Measurements from ENCODE around the gene EFNB3. TPM values are rescaled to one million over a fixed set of nuclear protein-coding genes. Genes with fewer than 3 reads are reported as not detected.
A peak's percentile ranks its signal among the peaks of the same experiment; 100 is the strongest.

The EFNB3 gene, protein sequence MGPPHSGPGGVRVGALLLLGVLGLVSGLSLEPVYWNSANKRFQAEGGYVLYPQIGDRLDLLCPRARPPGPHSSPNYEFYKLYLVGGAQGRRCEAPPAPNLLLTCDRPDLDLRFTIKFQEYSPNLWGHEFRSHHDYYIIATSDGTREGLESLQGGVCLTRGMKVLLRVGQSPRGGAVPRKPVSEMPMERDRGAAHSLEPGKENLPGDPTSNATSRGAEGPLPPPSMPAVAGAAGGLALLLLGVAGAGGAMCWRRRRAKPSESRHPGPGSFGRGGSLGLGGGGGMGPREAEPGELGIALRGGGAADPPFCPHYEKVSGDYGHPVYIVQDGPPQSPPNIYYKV
- not detected in 2 replicates for total RNA-seq (2014; rRNA removed; shearing (Covaris generic); ENCODE audit: low replicate concordance)

DNA sequence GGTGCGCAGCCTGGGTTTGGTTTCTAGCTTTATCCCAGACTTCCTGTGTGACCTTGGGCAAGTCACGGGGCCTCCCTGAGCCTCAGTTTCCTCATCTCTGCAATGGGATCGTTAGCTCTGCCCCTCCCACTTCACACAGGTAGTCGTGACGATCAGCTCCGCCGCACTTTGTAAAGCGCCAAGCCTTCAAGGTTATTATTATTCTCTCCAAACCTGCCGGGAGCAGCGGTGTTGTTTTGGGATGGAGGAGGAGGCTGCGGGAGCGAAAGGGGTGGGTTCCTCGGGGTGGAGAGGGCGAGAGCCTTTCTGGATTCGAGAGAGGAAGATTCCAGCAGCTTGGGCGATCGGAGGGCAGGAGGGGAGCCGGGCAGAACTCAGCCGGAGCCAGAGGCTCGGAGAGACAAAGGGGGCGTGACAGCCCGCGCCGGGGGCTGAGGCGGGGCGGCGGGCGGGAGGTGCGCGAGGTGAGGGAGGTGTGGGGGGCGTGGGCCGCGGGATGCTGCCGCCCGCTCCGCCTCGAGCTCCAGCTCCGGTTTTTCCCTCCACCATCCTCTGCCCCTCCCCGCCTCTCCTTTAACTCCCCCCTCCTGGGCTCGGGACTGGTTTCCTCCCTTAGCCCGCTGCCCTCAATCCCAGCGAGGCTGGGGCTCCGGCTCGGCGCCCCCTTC, at the start of gene EFNB3:
Gene EFNB3, plus strand, starts transcription at position 602 of the 668 bp plus-strand sequence. CDS start 397 bp downstream, outside the sequence.
- H2AFZ ChIP-seq (ENCODE audit: low read length) = no peak within 1 kb of the TSS
- no peak within 1 kb of the TSS for H3K4me2 ChIP-seq (ENCODE audit: low read depth, low read length, poor library complexity, severe bottlenecking)
- H3K27me3 ChIP-seq (ENCODE audit: low read length) = no peaks in the 10 kb centered on the region
- H3K27ac ChIP-seq (ENCODE audit: low read length) = no peak within 1 kb of the TSS
- H3K9me3 ChIP-seq (ENCODE audit: low read length) = no peaks in the 10 kb centered on the region
- no peaks in the 10 kb centered on the region for H4K20me1 ChIP-seq (ENCODE audit: insufficient read depth, low read depth, low read length)
- no peak within 1 kb of the TSS for H3K9ac ChIP-seq (ENCODE audit: low read length)
- H3K4me1 ChIP-seq (ENCODE audit: low read length) = peaks cover 4% of the 10 kb centered on the region; the same call in 1 of the 2 replicates
- H3K4me3 ChIP-seq (ENCODE audit: low read length) = no peak within 1 kb of the TSS
- DNase-seq = no peak
- H3K36me3 ChIP-seq (ENCODE audit: insufficient read depth, low read length) = no peaks in the 10 kb centered on the region
- H3K79me2 ChIP-seq (ENCODE audit: low read length) = no peaks in the 10 kb centered on the region
- no peaks in the 10 kb centered on the region for H3K9me2 ChIP-seq (replicated peaks; ENCODE audit: insufficient read depth, low read length)

DNA sequence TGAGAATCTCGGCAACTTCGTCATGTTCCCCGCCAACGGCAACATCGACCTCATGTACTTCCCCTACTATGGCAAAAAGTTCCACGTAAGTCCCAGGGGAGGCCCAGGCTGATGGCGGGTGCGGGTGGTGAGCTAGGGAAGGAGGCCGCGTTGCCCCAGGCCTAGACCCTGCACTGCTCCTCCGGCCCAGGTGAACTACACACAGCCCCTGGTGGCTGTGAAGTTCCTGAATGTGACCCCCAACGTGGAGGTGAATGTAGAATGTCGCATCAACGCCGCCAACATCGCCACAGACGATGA, 49.5 kb upstream of the EFNB3 start:
- Histone ChIP-seq H2AFZ (ENCODE audit: low read length) (no peak overlapping the region), H3K4me1 (ENCODE audit: low read length) (peaks cover 8% of the 10 kb centered on the region), H3K27ac (ENCODE audit: low read length) (no peak overlapping the region), H4K20me1 (ENCODE audit: insufficient read depth, low read depth, low read length) (0 out of 2 replicates have a peak, but pooled peaks cover 4% of the 10 kb centered on the region), H3K9ac (ENCODE audit: low read length) (no peak overlapping the region), H3K4me2 (ENCODE audit: low read depth, low read length, poor library complexity, severe bottlenecking) (no peak overlapping the region), H3K27me3 (ENCODE audit: low read length) (no peaks in the 10 kb centered on the region), H3K9me2 (replicated peaks; ENCODE audit: insufficient read depth, low read length) (no peaks in the 10 kb centered on the region), H3K9me3 (ENCODE audit: low read length) (no peaks in the 10 kb centered on the region), H3K4me3 (ENCODE audit: low read length) (no peak overlapping the region), H3K36me3 (ENCODE audit: insufficient read depth, low read length) (no peaks in the 10 kb centered on the region), H3K79me2 (ENCODE audit: low read length) (no peaks in the 10 kb centered on the region)
- peak; percentile 53 for DNase-seq

DNA sequence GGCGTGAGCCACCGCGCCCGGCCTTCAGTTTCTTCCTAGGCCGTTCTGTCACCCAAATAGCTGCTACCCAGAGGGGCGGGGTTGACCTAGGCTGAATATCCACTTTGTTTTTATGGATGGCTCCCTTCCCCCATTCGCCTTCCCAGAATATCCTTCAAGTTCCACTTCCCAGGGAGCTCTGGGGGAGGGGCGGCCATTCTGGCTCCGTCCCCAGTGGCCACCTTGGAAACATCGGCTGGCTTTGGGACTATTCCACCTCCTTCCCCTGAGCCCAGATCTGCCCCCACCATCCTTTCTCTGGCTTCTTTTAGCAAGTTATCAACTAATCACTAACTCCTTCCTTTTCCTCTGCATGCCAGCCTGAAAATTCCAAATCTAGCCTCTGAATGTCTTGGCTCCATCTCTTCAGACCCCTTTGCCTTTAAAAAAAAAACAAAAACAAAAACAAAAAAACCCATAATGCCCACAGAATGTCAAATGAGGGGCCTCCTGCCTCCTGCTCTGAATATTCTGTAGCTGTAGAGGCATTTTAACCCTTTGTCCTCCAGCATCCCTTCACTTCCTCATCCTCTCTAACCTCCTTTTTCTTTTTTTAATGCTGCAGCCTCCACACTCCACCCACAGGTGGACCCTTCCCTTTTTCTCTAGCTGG, 47.9 kb upstream of the EFNB3 start:
- Histone ChIP-seq H3K27me3 (ENCODE audit: low read length) (no peaks in the 10 kb centered on the region), H3K4me3 (ENCODE audit: low read length) (no peak overlapping the region), H3K9me2 (replicated peaks; ENCODE audit: insufficient read depth, low read length) (no peaks in the 10 kb centered on the region), H3K79me2 (ENCODE audit: low read length) (no peaks in the 10 kb centered on the region), H3K4me2 (ENCODE audit: low read depth, low read length, poor library complexity, severe bottlenecking) (no peak overlapping the region), H2AFZ (ENCODE audit: low read length) (no peak overlapping the region), H3K27ac (ENCODE audit: low read length) (no peak overlapping the region), H3K9me3 (ENCODE audit: low read length) (no peaks in the 10 kb centered on the region), H3K9ac (ENCODE audit: low read length) (no peak overlapping the region), H3K36me3 (ENCODE audit: insufficient read depth, low read length) (no peaks in the 10 kb centered on the region), H4K20me1 (ENCODE audit: insufficient read depth, low read depth, low read length) (no peaks in the 10 kb centered on the region), H3K4me1 (ENCODE audit: low read length) (no peaks in the 10 kb centered on the region)
- DNase-seq = no peak

DNA sequence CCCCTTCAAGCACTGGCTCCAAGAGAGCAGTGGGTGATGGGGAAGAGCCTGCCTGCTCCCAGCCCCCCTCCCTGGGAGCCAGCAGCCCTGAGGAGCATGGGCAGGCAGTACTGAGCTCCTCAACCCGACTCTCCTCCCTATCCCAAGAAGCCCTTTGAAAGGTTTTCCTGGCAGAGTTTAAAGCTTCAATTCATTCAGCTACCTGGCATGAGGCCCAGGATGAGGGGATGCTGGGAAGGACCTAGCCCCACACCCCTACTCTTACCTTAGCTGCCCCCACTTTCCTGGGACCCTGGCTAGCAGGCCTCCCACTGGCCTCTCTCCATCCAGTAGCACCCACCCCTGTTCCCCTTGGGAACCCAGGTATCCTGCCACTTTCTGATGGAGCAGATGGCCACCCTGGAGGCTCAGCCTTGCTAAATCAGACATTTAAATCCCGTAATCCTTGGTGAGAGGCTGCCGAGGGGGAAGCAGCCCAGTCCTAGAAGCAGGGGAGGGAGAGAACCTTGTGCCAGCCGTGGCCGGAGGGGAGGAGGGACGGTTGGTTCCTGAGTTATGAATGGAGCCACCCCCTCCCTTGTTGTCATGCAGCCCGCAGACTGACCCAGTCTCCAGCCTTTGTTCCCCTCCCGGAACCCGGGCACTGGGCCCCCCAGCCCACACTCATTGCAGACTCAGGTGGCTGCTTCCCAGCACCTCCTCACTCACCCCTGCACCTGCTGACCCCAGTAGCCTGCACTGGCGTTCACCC, 37.2 kb upstream of the EFNB3 start:
- no peak overlapping the region for H2AFZ ChIP-seq (ENCODE audit: low read length)
- H3K9me2 ChIP-seq (replicated peaks; ENCODE audit: insufficient read depth, low read length) = no peaks in the 10 kb centered on the region
- H3K36me3 ChIP-seq (ENCODE audit: insufficient read depth, low read length) = peaks cover 9% of the 10 kb centered on the region; the same call in 1 of the 2 replicates
- no peak for DNase-seq
- H3K4me2 ChIP-seq (ENCODE audit: low read depth, low read length, poor library complexity, severe bottlenecking) = no peak overlapping the region
- no peak overlapping the region for H3K27ac ChIP-seq (ENCODE audit: low read length)
- H4K20me1 ChIP-seq (ENCODE audit: insufficient read depth, low read depth, low read length) = no peaks in the 10 kb centered on the region
- H3K4me3 ChIP-seq (ENCODE audit: low read length) = no peak overlapping the region
- no peaks in the 10 kb centered on the region for H3K27me3 ChIP-seq (ENCODE audit: low read length)
- no peaks in the 10 kb centered on the region for H3K79me2 ChIP-seq (ENCODE audit: low read length)
- no peaks in the 10 kb centered on the region for H3K9me3 ChIP-seq (ENCODE audit: low read length)
- no peaks in the 10 kb centered on the region for H3K4me1 ChIP-seq (ENCODE audit: low read length)
- H3K9ac ChIP-seq (ENCODE audit: low read length) = no peak overlapping the region

DNA sequence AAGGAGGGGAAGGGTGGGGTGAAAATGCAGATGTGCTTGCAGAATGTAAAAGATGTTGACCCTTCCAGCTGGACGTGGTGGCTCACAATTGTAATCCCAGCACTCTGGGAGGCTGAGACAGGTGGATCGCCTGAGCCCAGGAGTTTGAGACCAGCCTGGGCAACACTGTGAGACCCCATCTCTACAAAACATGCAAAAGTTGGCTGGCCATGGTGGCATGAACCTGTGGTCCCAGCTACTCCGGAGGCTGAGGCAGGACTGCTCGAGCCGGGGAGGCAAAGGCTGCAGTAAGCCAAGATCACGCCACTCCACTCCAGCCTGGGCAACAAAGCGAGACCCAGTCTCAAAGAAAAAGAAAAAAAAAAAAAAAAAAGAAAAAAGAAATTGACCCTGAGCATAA, 36.5 kb upstream of the EFNB3 start:
- Histone ChIP-seq H3K4me2 (ENCODE audit: low read depth, low read length, poor library complexity, severe bottlenecking) (no peak overlapping the region), H2AFZ (ENCODE audit: low read length) (no peak overlapping the region), H3K9me3 (ENCODE audit: low read length) (0 out of 2 replicates have a peak, but pooled peaks cover 1% of the 10 kb centered on the region), H3K4me3 (ENCODE audit: low read length) (no peak overlapping the region), H3K9me2 (replicated peaks; ENCODE audit: insufficient read depth, low read length) (no peaks in the 10 kb centered on the region), H3K27me3 (ENCODE audit: low read length) (no peaks in the 10 kb centered on the region), H3K4me1 (ENCODE audit: low read length) (no peaks in the 10 kb centered on the region), H3K9ac (ENCODE audit: low read length) (no peak overlapping the region), H4K20me1 (ENCODE audit: insufficient read depth, low read depth, low read length) (no peaks in the 10 kb centered on the region), H3K79me2 (ENCODE audit: low read length) (no peaks in the 10 kb centered on the region), H3K27ac (ENCODE audit: low read length) (no peak overlapping the region), H3K36me3 (ENCODE audit: insufficient read depth, low read length) (peaks cover 11% of the 10 kb centered on the region)
- no peak for DNase-seq

DNA sequence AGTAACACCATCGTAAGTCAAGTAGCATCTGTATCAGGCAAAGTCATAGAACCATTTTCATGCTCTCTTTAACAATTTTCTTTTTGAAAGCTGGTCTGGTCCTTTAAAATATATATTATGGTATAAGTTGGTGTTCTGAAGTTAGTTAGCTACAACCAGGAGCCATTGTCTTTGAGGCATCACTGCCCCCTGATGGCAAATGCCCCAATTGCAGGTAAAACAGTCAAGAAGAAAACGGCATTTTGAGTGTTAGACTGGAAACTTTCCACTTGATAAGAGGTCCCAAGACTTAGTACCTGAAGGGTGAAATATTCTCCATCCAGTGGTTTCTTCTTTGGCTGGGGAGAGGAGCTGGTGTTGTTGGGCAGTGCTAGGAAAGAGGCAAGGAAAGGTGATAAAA, 31.8 kb upstream of the EFNB3 start:
- Histone ChIP-seq H2AFZ (ENCODE audit: low read length) (no peak overlapping the region), H4K20me1 (ENCODE audit: insufficient read depth, low read depth, low read length) (no peaks in the 10 kb centered on the region), H3K36me3 (ENCODE audit: insufficient read depth, low read length) (peaks cover 39% of the 10 kb centered on the region), H3K79me2 (ENCODE audit: low read length) (0 out of 2 replicates have a peak, but pooled peaks cover 2% of the 10 kb centered on the region), H3K9me2 (replicated peaks; ENCODE audit: insufficient read depth, low read length) (no peaks in the 10 kb centered on the region), H3K27ac (ENCODE audit: low read length) (no peak overlapping the region), H3K9me3 (ENCODE audit: low read length) (0 out of 2 replicates have a peak, but pooled peaks cover 6% of the 10 kb centered on the region), H3K9ac (ENCODE audit: low read length) (no peak overlapping the region), H3K4me2 (ENCODE audit: low read depth, low read length, poor library complexity, severe bottlenecking) (no peak overlapping the region), H3K4me3 (ENCODE audit: low read length) (no peak overlapping the region), H3K27me3 (ENCODE audit: low read length) (no peaks in the 10 kb centered on the region), H3K4me1 (ENCODE audit: low read length) (no peaks in the 10 kb centered on the region)
- DNase-seq = peak; percentile 83

DNA sequence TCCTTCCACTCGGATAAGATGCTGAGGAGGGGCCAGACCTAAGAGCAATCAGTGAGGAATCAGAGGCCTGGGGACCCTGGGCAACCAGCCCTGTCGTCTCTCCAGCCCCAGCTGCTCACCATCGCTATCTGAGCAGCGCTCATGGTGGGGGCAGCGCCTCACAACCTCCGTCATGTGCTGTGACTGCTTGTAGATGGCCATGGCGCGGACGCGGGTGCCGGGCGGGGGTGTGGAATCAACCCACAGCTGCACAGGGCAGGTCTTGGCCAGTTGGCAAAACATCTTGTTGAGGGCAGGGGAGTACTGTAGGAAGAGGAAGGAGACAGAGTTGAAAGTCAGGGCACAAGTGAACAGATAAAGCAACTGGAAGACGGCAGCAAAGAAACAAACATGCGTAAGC, 30.1 kb upstream of the EFNB3 start:
- H3K4me2 ChIP-seq (ENCODE audit: low read depth, low read length, poor library complexity, severe bottlenecking) = no peak overlapping the region
- H3K4me1 ChIP-seq (ENCODE audit: low read length) = no peaks in the 10 kb centered on the region
- H3K27me3 ChIP-seq (ENCODE audit: low read length) = no peaks in the 10 kb centered on the region
- no peaks in the 10 kb centered on the region for H4K20me1 ChIP-seq (ENCODE audit: insufficient read depth, low read depth, low read length)
- no peak overlapping the region for H3K9ac ChIP-seq (ENCODE audit: low read length)
- H3K79me2 ChIP-seq (ENCODE audit: low read length) = peaks cover 4% of the 10 kb centered on the region
- no peak overlapping the region for H3K27ac ChIP-seq (ENCODE audit: low read length)
- no peaks in the 10 kb centered on the region for H3K9me2 ChIP-seq (replicated peaks; ENCODE audit: insufficient read depth, low read length)
- H3K36me3 ChIP-seq (ENCODE audit: insufficient read depth, low read length) = peaks cover 33% of the 10 kb centered on the region
- no peak overlapping the region for H2AFZ ChIP-seq (ENCODE audit: low read length)
- H3K4me3 ChIP-seq (ENCODE audit: low read length) = no peak overlapping the region
- DNase-seq = no peak
- 0 out of 2 replicates have a peak, but pooled peaks cover 6% of the 10 kb centered on the region for H3K9me3 ChIP-seq (ENCODE audit: low read length)

Data from Karpas-422 (cell line).